Peyer's patch (tissue), 4 donors: ENCODE results near the gene SFXN1.

Source experiments
- CTCF ChIP-seq, 6 experiments: fragments of 450-650 bp in 4 of 6; fragments of 200-600 bp in 2 of 6; sonication (generic) in 1 of 6; IDR thresholded peaks; one replicate each; pipeline ENCODE4 v1.5.1; 2017 to 2019; ENCODE audit warnings: antibody characterized with exemption in 6 of 6, mild to moderate bottlenecking in 3 of 6, moderate library complexity in 1 of 6
- POLR2A ChIP-seq, 2 donors: fragments of 450-650 bp; IDR thresholded peaks; one replicate each; pipeline ENCODE4 v1.5.1; 2017; ENCODE audit warnings: antibody characterized with exemption in 2 of 2, mild to moderate bottlenecking in 2 of 2, moderate library complexity in 2 of 2

- no peak for TF ChIP-seq CTCF (IDR thresholded peaks at IDR 0.05)
- TF ChIP-seq POLR2A (IDR thresholded peaks at IDR 0.05): no peak
These were observed 79.4 kb downstream of the SFXN1 start for GRCh38 chr5:175557778-175558177.
